Measurements from ENCODE around the gene RASEF. TPM values are rescaled to one million over a fixed set of nuclear protein-coding genes. Genes with fewer than 3 reads are reported as not detected.
"Not testable (repeated sequence)": the region's sequence is repeated elsewhere in the genome, so short reads cannot be mapped to it uniquely, and the experiment has no call there.

The RASEF gene
- total and polyA plus RNA-seq, 8 donors: 6.6 to 26.7 (median 9.3) TPM

GRCh38 chr9:83106772-83107171 lies 43.8 kb upstream of the RASEF start:
- intact Hi-C loops (cut with DNase I): no loop called here

GRCh38 chr9:83106263-83106662 lies 43.3 kb upstream of the RASEF start:
- H3K9me3 ChIP-seq: no peaks in the 10 kb centered on the region
- no peak overlapping the region for H3K27ac ChIP-seq
- intact Hi-C loops (cut with DNase I): no loop called here
- no peak overlapping the region for H3K4me3 ChIP-seq
- no peak for TF ChIP-seq CTCF (IDR thresholded peaks at IDR 0.05)
- ATAC-seq: no peak
- H3K36me3 ChIP-seq: no peaks in the 10 kb centered on the region
- no peaks in the 10 kb centered on the region for H3K27me3 ChIP-seq
- H3K4me1 ChIP-seq: no peaks in the 10 kb centered on the region
- DNase-seq: no peak

More at GRCh38 chr9:83106772-83107171, 43.8 kb upstream of the RASEF start:
- no peak overlapping the region for H3K4me3 ChIP-seq
- no peak for DNase-seq
- ATAC-seq: no peak
- H3K27me3 ChIP-seq: no peaks in the 10 kb centered on the region
- no peaks in the 10 kb centered on the region for H3K36me3 ChIP-seq
- no peak overlapping the region for H3K27ac ChIP-seq
- no peaks in the 10 kb centered on the region for H3K9me3 ChIP-seq
- H3K4me1 ChIP-seq: no peaks in the 10 kb centered on the region
- no peak for TF ChIP-seq CTCF (IDR thresholded peaks at IDR 0.05)

GRCh38 chr9:83097633-83098032 lies 34.7 kb upstream of the RASEF start:
- ATAC-seq (no peak), DNase-seq (no peak)
- Histone ChIP-seq H3K9me3 (peaks cover 0 to 7% of the 10 kb centered on the region in 2 donors), H3K4me3 (no peak overlapping the region), H3K27me3 (no peaks in the 10 kb centered on the region), H3K4me1 (no peaks in the 10 kb centered on the region), H3K27ac (no peak overlapping the region), H3K36me3 (no peaks in the 10 kb centered on the region)
- no peak for TF ChIP-seq CTCF (IDR thresholded peaks at IDR 0.05)
- intact Hi-C loops (cut with DNase I): no loop called here

- H3K27me3 ChIP-seq; intact Hi-C loops (cut with DNase I); H3K27ac ChIP-seq; ATAC-seq; H3K4me1 ChIP-seq; H3K4me3 ChIP-seq; H3K36me3 ChIP-seq: not testable (repeated sequence)
- DNase-seq: peak in 1 of 4 donors; percentile 51
- H3K9me3 ChIP-seq: peaks cover 0 to 23% of the 10 kb centered on the region in 2 donors
Observed at GRCh38 chr9:83093311-83093710, 30.4 kb upstream of the RASEF start.

GRCh38 chr9:83081846-83082245 lies 18.9 kb upstream of the RASEF start:
- DNase-seq (no peak), ATAC-seq (no peak)
- H3K27ac ChIP-seq: no peak overlapping the region
- H3K9me3 ChIP-seq: peaks cover 0 to under 1% of the 10 kb centered on the region in 2 donors
- no peaks in the 10 kb centered on the region for H3K4me1 ChIP-seq
- H3K27me3 ChIP-seq: no peaks in the 10 kb centered on the region
- TF ChIP-seq CTCF (IDR thresholded peaks at IDR 0.05): no peak
- no peaks in the 10 kb centered on the region for H3K36me3 ChIP-seq
- intact Hi-C loops (cut with DNase I): no loop called here
- H3K4me3 ChIP-seq: no peak overlapping the region

- no peak for DNase-seq
- no peak for ATAC-seq
- H3K36me3 ChIP-seq: no peaks in the 10 kb centered on the region
- H3K4me1 ChIP-seq: no peaks in the 10 kb centered on the region
- intact Hi-C loops (cut with DNase I): no loop called here
- no peaks in the 10 kb centered on the region for H3K27me3 ChIP-seq
- no peak overlapping the region for H3K27ac ChIP-seq
- TF ChIP-seq CTCF (IDR thresholded peaks at IDR 0.05): no peak
- no peak overlapping the region for H3K4me3 ChIP-seq
- H3K9me3 ChIP-seq: no peaks in the 10 kb centered on the region
Observed at GRCh38 chr9:83081010-83081409, 18.1 kb upstream of the RASEF start.

- H3K4me3 ChIP-seq: not testable (repeated sequence)
Observed at GRCh38 chr9:83075932-83076331, 13.0 kb upstream of the RASEF start.

GRCh38 chr9:83072498-83072897 lies 9.6 kb upstream of the RASEF start:
- H3K9me3 ChIP-seq; H3K27me3 ChIP-seq; DNase-seq; ATAC-seq; H3K27ac ChIP-seq; intact Hi-C loops (cut with DNase I); H3K4me1 ChIP-seq; H3K36me3 ChIP-seq; H3K4me3 ChIP-seq: not testable (repeated sequence)

More at GRCh38 chr9:83075932-83076331, 13.0 kb upstream of the RASEF start:
- intact Hi-C loops (cut with DNase I); ATAC-seq; H3K27ac ChIP-seq; H3K4me1 ChIP-seq; H3K9me3 ChIP-seq; H3K36me3 ChIP-seq; DNase-seq; H3K27me3 ChIP-seq: not testable (repeated sequence)

All from left lung (tissue), 10 donors.